Progenitor cell of endocrine pancreas (in vitro differentiated cells): ENCODE measurements around the gene NGF. TPM values are rescaled to one million over a fixed set of nuclear protein-coding genes. Genes with fewer than 3 reads are reported as not detected.
"Not testable (repeated sequence)": the region's sequence is repeated elsewhere in the genome, so short reads cannot be mapped to it uniquely, and the experiment has no call there.

Experiments used
- DNase-seq: peaks from one replicate; pipeline ENCODE4 v3.0.0; 2021; ENCODE audit warnings: low spot score; ENCODE audit not compliant: unreplicated experiment
- H3K27ac Mint-ChIP-seq: 2 replicates; pipeline ENCODE4 v1.8.0; 2021; ENCODE audit warnings: mild to moderate bottlenecking, moderate library complexity, mixed read lengths
- H3K27me3 Mint-ChIP-seq: 2 replicates; pipeline ENCODE4 v1.8.0; 2021; ENCODE audit warnings: mixed read lengths
- H3K36me3 Mint-ChIP-seq: 2 replicates; pipeline ENCODE4 v1.8.0; 2022; ENCODE audit warnings: mixed read lengths; ENCODE audit not compliant: insufficient read depth
- H3K4me1 Mint-ChIP-seq: 2 replicates; pipeline ENCODE4 v1.8.0; 2021; ENCODE audit warnings: low read depth, mixed read lengths
- H3K4me3 Mint-ChIP-seq: 2 replicates; pipeline ENCODE4 v1.8.0; 2021; ENCODE audit warnings: low read depth, mild to moderate bottlenecking, moderate library complexity, mixed read lengths
- H3K9me3 Mint-ChIP-seq: 2 replicates; pipeline ENCODE4 v1.8.0; 2021; ENCODE audit warnings: low read depth, mixed read lengths
- total RNA-seq: library from RNA; stranded (reverse); gene quantifications from 2 replicates; pipeline ENCODE4 v1.2.1, GENCODE V29; 2021
- TF ChIP-seq, protein P1 (sequence below): fragments of 200-600 bp; sonication (generic); IDR thresholded peaks from one replicate; pipeline ENCODE4 v1.5.0; 2021; ENCODE audit warnings: antibody characterized with exemption, mild to moderate bottlenecking; ENCODE audit not compliant: unreplicated experiment

The NGF gene
- total RNA-seq, 1 donor from 2014 or later, result 2.2 TPM

DNA sequence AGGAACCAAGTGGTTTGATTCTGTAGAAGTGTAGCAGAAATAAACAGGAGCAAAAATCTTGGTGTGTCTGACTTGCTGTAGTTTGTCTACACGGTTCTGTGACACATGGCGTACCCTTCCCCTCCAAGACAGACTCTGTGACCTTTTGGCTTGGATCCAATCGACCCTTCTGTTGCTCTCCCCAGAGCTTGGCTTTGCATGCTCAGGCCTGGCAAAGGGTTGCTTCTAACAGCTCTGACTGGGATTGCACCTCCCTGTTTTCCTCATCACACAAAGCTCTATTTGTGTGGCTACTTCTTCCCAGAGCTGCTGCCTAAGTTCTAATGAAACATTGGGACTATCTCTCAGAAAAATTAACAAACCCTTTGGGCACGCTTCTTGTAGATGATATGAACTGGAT lies 24.0 kb downstream of the NGF start:
- no peak for DNase-seq
- Mint-ChIP-seq H3K27me3 (no peaks in the 10 kb centered on the region), H3K27ac (no peak overlapping the region), H3K4me3 (no peak overlapping the region), H3K4me1 (peaks cover 27% of the 10 kb centered on the region), H3K9me3 (no peaks in the 10 kb centered on the region), H3K36me3 (no peaks in the 10 kb centered on the region)
- TF ChIP-seq, protein P1, sequence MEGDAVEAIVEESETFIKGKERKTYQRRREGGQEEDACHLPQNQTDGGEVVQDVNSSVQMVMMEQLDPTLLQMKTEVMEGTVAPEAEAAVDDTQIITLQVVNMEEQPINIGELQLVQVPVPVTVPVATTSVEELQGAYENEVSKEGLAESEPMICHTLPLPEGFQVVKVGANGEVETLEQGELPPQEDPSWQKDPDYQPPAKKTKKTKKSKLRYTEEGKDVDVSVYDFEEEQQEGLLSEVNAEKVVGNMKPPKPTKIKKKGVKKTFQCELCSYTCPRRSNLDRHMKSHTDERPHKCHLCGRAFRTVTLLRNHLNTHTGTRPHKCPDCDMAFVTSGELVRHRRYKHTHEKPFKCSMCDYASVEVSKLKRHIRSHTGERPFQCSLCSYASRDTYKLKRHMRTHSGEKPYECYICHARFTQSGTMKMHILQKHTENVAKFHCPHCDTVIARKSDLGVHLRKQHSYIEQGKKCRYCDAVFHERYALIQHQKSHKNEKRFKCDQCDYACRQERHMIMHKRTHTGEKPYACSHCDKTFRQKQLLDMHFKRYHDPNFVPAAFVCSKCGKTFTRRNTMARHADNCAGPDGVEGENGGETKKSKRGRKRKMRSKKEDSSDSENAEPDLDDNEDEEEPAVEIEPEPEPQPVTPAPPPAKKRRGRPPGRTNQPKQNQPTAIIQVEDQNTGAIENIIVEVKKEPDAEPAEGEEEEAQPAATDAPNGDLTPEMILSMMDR, result no peak

GRCh38 chr1:115313182-115313581 lies 24.9 kb downstream of the NGF start:
- no peaks in the 10 kb centered on the region for H3K36me3 Mint-ChIP-seq

DNA sequence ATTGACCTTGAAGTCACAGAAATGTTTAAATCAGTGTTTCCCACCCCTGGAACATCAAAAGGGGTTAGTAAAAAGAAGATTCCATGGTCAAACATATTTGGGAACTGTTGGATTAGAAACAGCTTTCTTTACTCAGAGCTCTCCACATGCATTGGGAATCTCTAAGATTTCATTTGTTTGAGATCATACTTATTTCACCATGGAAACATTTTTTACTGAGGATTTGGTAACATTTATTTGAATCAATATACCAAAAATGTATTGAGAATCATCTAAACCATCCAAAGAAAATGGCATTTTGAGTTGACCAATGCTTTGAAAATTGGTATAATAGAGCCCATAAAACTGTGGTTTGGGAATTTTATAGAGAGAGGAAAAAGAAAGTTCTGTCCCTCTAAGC lies 25.3 kb downstream of the NGF start:
- TF ChIP-seq, protein P1, result no peak
- Mint-ChIP-seq H3K4me1 (peaks cover 23% of the 10 kb centered on the region), H3K36me3 (no peaks in the 10 kb centered on the region), H3K27me3 (no peaks in the 10 kb centered on the region), H3K4me3 (no peak overlapping the region), H3K9me3 (no peaks in the 10 kb centered on the region), H3K27ac (no peak overlapping the region)
- no peak for DNase-seq

More at GRCh38 chr1:115313182-115313581, 24.9 kb downstream of the NGF start:
- TF ChIP-seq, protein P1, result no peak
- no peak overlapping the region for H3K27ac Mint-ChIP-seq
- H3K27me3 Mint-ChIP-seq, result no peaks in the 10 kb centered on the region
- no peaks in the 10 kb centered on the region for H3K9me3 Mint-ChIP-seq
- peaks cover 27% of the 10 kb centered on the region for H3K4me1 Mint-ChIP-seq
- no peak overlapping the region for H3K4me3 Mint-ChIP-seq
- DNase-seq, result no peak

DNA sequence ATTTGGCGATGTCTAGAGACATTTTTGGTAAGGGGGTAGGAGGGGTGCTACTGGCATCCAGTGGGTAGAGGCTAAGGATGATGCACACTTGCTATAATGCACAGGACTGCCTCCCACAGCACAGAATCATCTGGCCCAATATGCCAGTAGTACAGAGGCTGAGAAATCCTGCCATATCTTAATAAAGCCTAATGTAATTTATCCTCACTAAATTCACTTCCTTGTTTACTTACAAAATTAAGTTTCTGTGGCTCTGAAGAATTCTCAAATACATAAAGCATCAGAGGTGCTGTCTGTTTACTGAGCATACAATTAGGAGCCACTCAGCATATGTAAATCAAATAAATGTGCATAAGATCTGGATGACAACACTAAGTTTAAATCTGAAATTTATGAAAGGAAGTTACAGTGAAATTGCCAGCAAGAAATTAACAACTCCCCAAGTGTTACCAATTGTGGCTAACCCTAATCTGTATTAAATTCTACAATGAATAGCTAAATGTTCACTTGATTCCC lies 26.5 kb downstream of the NGF start:
- no peak overlapping the region for H3K27ac Mint-ChIP-seq
- no peaks in the 10 kb centered on the region for H3K36me3 Mint-ChIP-seq
- no peak overlapping the region for H3K4me3 Mint-ChIP-seq
- no peak for DNase-seq
- TF ChIP-seq, protein P1, result no peak
- H3K9me3 Mint-ChIP-seq, result no peaks in the 10 kb centered on the region
- H3K27me3 Mint-ChIP-seq, result peaks cover 4% of the 10 kb centered on the region
- peaks cover 14% of the 10 kb centered on the region for H3K4me1 Mint-ChIP-seq

DNA sequence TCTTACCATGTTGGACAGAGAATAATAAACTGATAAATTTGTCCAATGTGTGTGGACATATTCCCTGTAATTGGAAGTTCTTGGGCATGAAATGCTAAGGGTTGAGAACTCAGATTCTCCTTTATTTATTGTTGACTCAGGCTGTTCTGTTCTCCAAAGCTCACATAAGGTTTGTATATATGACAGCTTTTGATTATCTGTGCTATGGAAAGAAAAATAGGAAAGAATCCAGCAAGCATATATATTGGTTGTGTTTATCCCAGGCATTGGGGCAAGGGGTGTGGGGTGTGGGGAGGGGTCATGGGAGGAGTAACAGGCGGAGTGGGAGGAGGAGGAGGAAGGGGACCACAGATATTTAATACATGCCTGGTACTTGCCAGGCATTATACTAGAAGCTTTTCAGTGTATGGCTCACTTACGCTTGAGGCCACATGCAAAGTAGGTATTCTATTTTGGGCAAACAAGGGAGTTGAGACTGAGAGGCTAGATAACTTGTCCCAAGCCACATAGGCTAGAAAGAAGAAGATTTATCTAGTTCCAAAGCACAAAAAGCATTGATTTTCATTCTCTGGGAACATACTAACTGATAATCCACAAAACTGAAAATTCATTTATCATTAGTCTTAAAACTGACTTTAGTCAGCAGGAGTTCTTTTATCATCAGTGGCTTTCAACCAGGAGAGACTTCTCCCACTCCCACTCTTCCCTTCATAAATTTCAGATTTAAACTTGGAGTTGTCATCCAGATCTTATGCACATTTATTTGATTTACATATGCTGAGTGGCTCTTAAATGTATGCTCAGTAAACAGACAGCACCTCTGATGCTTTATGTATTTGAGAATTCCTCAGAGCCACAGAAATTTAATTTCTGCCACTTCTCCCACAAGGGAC lies 27.2 kb downstream of the NGF start:
- Mint-ChIP-seq H3K9me3 (no peaks in the 10 kb centered on the region), H3K27me3 (peaks cover 4% of the 10 kb centered on the region), H3K36me3 (no peaks in the 10 kb centered on the region), H3K4me3 (no peak overlapping the region), H3K4me1 (peaks cover 14% of the 10 kb centered on the region), H3K27ac (no peak overlapping the region)
- DNase-seq, result no peak
- TF ChIP-seq, protein P1, result no peak

DNA sequence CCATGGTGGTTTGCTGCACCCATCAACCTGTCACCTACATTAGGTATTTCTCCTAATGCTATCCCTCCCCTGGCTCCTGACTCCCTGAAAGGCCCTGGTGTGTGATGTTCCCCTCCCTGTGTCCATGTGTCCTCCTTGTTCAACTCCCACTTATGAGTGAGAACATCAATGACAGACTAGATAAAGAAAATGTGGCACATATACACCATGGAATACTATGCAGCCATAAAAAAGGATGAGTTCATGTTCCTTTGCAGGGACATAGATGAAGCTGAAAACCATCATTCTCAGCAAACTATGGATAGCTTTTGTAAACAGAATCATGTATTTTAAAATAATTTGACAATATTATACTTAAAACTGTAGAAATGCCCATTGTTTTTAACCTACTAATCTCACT lies 28.5 kb downstream of the NGF start:
- H3K4me1 Mint-ChIP-seq, H3K27ac Mint-ChIP-seq, H3K36me3 Mint-ChIP-seq, H3K9me3 Mint-ChIP-seq, H3K4me3 Mint-ChIP-seq, DNase-seq, H3K27me3 Mint-ChIP-seq: not testable (repeated sequence)
